ENCODE measurements around the gene CALML4. TPM values are rescaled to one million over a fixed set of nuclear protein-coding genes. Genes with fewer than 3 reads are reported as not detected.

Gene CALML4
- 6.2 to 11.1 TPM (median 9.0 TPM) in 5 replicates for total RNA-seq (2022; extraction: Qiagen RNA extraction)

GRCh38 chr15:68204776-68205557 lies at the start of gene CALML4:
Gene CALML4, minus strand, starts transcription at chr15:68205332. Its CDS starts 85 bp downstream, at chr15:68205247.

GRCh38 chr15:68229386-68230156 lies 24.4 kb upstream of the CALML4 start, which contains the start of gene CLN6:
Gene CLN6, minus strand, starts transcription at chr15:68229728. Its CDS starts 144 bp downstream, at chr15:68229584.

Other genes starting within 250 kb of the CALML4 start
- gene PIAS1, start 151.0 kb downstream of the CALML4 start, total RNA-seq (2022; extraction: Qiagen RNA extraction), result 16.1 to 22.9 TPM (median 22.3 TPM) in 5 replicates
- gene CLN6, start 24.4 kb upstream of the CALML4 start, total RNA-seq (2022; extraction: Qiagen RNA extraction), result 60.4 to 85.4 TPM (median 82.2 TPM) in 5 replicates
- 18.1 to 29.7 TPM (median 21.6 TPM) in 5 replicates for gene FEM1B, start 72.4 kb upstream of the CALML4 start, total RNA-seq (2022; extraction: Qiagen RNA extraction)
- 2.4 to 7.0 TPM (median 5.0 TPM) in 5 replicates for gene ITGA11, start 226.8 kb upstream of the CALML4 start, total RNA-seq (2022; extraction: Qiagen RNA extraction)

Data from A549 treated with Mapracorat at 1 μM for 4 hours (cell line).